C4-2B (cell line): Measurements from ENCODE around the gene PLXNA1.

Experiments
- ZFX ChIP-seq: fragments of 450-650 bp; IDR thresholded peaks from 2 replicates; pipeline ENCODE4 v1.6.1; 2017
- TF ChIP-seq, protein P1 (sequence below): fragments of 450-650 bp; conservative IDR thresholded peaks from 2 replicates; pipeline ENCODE4 v1.5.1; 2017; ENCODE audit warnings: mild to moderate bottlenecking

DNA sequence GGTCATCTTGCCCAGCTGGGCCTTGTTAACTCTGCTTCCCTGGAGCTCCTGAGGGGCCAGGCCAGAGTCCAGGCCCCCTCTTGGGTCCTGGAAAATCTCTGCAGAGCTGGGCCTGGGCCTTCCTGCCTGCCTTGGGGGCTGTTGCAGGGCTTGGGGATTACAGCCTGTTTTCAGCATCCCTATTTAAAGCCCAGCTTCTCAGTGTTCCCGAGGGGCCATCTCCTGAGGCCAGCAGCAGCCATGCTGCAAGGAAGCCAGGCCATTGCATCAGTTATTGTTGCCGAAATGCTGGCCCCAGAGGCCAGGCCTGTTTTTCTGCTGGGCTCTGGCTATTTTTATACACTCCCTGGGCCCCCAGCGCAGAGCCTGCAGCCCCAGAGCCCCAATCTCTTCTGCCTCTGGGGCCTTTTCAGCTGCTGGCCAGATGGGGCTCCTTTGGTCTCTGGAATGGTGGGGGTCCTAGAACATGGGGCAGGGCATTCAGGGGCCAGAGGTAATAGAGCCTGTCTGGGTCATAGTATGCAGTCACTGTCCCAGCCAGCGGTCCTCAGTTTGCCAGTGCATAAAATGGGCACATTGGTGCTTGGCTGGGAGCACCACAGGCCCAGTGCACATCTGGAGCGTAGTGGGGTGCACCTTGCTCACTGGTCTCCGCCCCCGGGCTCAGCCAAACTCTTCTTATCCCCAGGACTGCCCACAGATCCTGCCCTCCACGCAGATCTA lies 28.5 kb downstream of the PLXNA1 start:
- TF ChIP-seq, protein P1, sequence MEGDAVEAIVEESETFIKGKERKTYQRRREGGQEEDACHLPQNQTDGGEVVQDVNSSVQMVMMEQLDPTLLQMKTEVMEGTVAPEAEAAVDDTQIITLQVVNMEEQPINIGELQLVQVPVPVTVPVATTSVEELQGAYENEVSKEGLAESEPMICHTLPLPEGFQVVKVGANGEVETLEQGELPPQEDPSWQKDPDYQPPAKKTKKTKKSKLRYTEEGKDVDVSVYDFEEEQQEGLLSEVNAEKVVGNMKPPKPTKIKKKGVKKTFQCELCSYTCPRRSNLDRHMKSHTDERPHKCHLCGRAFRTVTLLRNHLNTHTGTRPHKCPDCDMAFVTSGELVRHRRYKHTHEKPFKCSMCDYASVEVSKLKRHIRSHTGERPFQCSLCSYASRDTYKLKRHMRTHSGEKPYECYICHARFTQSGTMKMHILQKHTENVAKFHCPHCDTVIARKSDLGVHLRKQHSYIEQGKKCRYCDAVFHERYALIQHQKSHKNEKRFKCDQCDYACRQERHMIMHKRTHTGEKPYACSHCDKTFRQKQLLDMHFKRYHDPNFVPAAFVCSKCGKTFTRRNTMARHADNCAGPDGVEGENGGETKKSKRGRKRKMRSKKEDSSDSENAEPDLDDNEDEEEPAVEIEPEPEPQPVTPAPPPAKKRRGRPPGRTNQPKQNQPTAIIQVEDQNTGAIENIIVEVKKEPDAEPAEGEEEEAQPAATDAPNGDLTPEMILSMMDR: no peak
- TF ChIP-seq ZFX: no peak
